Measurements from ENCODE around the gene CAMTA1. TPM values are rescaled to one million over a fixed set of nuclear protein-coding genes. Genes with fewer than 3 reads are reported as not detected.

CAMTA1 gene
- polyA plus RNA-seq, 1 donor from 2014 or later = 162 TPM

DNA sequence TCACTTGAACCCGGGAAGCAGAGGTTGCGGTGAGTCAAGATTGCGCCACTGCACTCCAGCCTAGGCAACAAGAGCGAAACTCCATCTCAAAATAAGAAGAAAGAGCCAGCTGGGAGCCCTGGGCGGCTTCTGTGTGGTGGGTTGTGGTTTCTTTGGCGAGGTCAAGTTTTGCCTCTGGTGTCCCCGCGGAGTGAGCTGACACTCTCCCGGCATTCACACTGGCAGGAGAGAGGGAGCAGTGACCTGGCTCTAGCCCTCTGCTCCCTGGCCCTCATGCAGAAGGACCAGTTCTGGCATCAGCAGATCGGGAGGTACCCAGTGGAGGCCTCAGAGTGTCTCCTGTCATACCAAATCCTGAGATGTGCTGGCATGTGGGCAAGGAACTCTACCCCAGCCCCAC is 904.8 kb downstream of the CAMTA1 start:
- H3K27ac ChIP-seq (ENCODE audit: low read length) = no peak overlapping the region
- no peak overlapping the region for H3K4me3 ChIP-seq (ENCODE audit: low read length)
- no peak overlapping the region for H3K4me2 ChIP-seq (ENCODE audit: low read length)
- H3K9me2 ChIP-seq (ENCODE audit: insufficient read depth, low read length) = no peaks in the 10 kb centered on the region
- no peak overlapping the region for H2AFZ ChIP-seq (ENCODE audit: low read depth, low read length)
- no peaks in the 10 kb centered on the region for H3K79me2 ChIP-seq (replicated peaks; ENCODE audit: insufficient read depth, low read length)
- no peak overlapping the region for H3K9ac ChIP-seq (ENCODE audit: low read length)
- H3K9me3 ChIP-seq (ENCODE audit: low read length) = no peaks in the 10 kb centered on the region
- TF ChIP-seq, protein P1, sequence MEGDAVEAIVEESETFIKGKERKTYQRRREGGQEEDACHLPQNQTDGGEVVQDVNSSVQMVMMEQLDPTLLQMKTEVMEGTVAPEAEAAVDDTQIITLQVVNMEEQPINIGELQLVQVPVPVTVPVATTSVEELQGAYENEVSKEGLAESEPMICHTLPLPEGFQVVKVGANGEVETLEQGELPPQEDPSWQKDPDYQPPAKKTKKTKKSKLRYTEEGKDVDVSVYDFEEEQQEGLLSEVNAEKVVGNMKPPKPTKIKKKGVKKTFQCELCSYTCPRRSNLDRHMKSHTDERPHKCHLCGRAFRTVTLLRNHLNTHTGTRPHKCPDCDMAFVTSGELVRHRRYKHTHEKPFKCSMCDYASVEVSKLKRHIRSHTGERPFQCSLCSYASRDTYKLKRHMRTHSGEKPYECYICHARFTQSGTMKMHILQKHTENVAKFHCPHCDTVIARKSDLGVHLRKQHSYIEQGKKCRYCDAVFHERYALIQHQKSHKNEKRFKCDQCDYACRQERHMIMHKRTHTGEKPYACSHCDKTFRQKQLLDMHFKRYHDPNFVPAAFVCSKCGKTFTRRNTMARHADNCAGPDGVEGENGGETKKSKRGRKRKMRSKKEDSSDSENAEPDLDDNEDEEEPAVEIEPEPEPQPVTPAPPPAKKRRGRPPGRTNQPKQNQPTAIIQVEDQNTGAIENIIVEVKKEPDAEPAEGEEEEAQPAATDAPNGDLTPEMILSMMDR (IDR thresholded peaks at IDR 0.05; ENCODE audit: poor library complexity, severe bottlenecking) = no peak
- TF ChIP-seq, protein P2, sequence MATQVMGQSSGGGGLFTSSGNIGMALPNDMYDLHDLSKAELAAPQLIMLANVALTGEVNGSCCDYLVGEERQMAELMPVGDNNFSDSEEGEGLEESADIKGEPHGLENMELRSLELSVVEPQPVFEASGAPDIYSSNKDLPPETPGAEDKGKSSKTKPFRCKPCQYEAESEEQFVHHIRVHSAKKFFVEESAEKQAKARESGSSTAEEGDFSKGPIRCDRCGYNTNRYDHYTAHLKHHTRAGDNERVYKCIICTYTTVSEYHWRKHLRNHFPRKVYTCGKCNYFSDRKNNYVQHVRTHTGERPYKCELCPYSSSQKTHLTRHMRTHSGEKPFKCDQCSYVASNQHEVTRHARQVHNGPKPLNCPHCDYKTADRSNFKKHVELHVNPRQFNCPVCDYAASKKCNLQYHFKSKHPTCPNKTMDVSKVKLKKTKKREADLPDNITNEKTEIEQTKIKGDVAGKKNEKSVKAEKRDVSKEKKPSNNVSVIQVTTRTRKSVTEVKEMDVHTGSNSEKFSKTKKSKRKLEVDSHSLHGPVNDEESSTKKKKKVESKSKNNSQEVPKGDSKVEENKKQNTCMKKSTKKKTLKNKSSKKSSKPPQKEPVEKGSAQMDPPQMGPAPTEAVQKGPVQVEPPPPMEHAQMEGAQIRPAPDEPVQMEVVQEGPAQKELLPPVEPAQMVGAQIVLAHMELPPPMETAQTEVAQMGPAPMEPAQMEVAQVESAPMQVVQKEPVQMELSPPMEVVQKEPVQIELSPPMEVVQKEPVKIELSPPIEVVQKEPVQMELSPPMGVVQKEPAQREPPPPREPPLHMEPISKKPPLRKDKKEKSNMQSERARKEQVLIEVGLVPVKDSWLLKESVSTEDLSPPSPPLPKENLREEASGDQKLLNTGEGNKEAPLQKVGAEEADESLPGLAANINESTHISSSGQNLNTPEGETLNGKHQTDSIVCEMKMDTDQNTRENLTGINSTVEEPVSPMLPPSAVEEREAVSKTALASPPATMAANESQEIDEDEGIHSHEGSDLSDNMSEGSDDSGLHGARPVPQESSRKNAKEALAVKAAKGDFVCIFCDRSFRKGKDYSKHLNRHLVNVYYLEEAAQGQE (IDR thresholded peaks at IDR 0.05; ENCODE audit: borderline replicate concordance) = no peak
- H3K27me3 ChIP-seq (ENCODE audit: insufficient read depth, low read depth, low read length) = no peaks in the 10 kb centered on the region
- H3F3A ChIP-seq (ENCODE audit: insufficient read depth, low read length, poor library complexity, severe bottlenecking) = no peaks in the 10 kb centered on the region
- H4K20me1 ChIP-seq (ENCODE audit: insufficient read depth) = no peaks in the 10 kb centered on the region
- no peaks in the 10 kb centered on the region for H3K36me3 ChIP-seq (ENCODE audit: insufficient read depth, low read length)

DNA sequence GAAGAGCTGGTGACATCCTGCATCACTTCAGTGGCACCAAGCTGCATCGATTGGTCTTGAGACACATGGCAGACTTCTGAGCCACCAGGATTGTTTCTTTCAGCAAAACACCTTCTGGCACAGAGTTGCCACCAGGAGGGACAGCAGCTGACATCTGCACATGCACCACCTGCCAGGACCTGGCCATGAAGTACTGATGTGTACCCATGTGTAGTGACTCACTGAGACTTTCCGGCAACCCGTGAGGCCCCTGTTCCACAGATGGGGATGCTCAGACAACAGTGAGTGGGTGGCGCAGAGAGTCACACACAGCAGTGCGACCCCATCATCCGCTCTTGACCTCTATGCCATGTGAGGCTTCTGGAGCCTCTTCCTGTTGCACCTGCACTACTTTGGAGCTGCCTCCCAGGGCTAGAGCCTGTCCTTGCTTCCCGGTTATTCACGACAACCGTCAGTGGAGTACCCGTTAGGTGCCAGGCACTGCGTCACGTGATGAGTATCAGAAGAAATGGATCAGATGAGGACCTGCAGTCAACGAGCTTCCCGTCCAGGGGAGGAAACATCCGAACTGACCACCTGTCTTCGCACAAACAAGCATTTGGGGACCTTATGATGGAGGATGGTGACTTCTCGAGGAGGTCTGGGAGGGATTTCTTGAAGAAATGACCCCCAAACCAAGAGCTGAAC is 905.4 kb downstream of the CAMTA1 start:
- no peaks in the 10 kb centered on the region for H3K27me3 ChIP-seq (ENCODE audit: insufficient read depth, low read depth, low read length)
- H3K4me3 ChIP-seq (ENCODE audit: low read length) = no peak overlapping the region
- no peaks in the 10 kb centered on the region for H3K9me3 ChIP-seq (ENCODE audit: low read length)
- no peak for TF ChIP-seq EZH2 (IDR thresholded peaks at IDR 0.05; ENCODE audit: borderline replicate concordance, insufficient read depth, low read length, poor library complexity, severe bottlenecking)
- TF ChIP-seq, protein P1 (IDR thresholded peaks at IDR 0.05; ENCODE audit: poor library complexity, severe bottlenecking) = no peak
- no peak for TF ChIP-seq RAD21 (conservative IDR thresholded peaks at IDR 0.05)
- no peaks in the 10 kb centered on the region for H4K20me1 ChIP-seq (ENCODE audit: insufficient read depth)
- no peaks in the 10 kb centered on the region for H3K79me2 ChIP-seq (replicated peaks; ENCODE audit: insufficient read depth, low read length)
- H3K27ac ChIP-seq (ENCODE audit: low read length) = no peak overlapping the region
- no peaks in the 10 kb centered on the region for H3F3A ChIP-seq (ENCODE audit: insufficient read depth, low read length, poor library complexity, severe bottlenecking)
- no peaks in the 10 kb centered on the region for H3K36me3 ChIP-seq (ENCODE audit: insufficient read depth, low read length)
- H2AFZ ChIP-seq (ENCODE audit: low read depth, low read length) = no peak overlapping the region
- H3K4me2 ChIP-seq (ENCODE audit: low read length) = no peak overlapping the region
- no peaks in the 10 kb centered on the region for H3K9me2 ChIP-seq (ENCODE audit: insufficient read depth, low read length)
- no peak overlapping the region for H3K9ac ChIP-seq (ENCODE audit: low read length)

DNA sequence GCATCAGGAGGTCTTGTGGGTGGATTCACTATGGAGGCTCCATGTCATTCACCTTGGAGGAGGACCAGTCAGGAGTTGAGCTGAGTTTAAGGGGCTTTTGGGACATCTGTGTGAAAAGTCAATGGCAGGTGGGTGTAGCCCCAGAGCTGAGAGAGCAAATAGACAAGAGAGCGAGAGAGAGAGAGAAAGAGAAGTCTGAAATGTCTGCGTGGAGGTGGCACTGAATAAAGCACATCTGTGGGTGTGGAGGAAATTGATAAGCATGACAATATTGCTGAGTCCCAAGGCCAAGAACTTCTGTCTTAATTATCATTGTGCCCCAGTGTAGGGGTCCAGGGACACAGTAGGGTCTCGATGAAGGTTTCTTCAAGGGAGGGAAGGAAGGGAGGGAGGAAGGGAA is 906.3 kb downstream of the CAMTA1 start:
- Histone ChIP-seq H2AFZ (ENCODE audit: low read depth, low read length) (no peak overlapping the region), H3K27me3 (ENCODE audit: insufficient read depth, low read depth, low read length) (no peaks in the 10 kb centered on the region), H3K9me3 (ENCODE audit: low read length) (no peaks in the 10 kb centered on the region), H3K9ac (ENCODE audit: low read length) (no peak overlapping the region), H3K27ac (ENCODE audit: low read length) (no peak overlapping the region), H3F3A (ENCODE audit: insufficient read depth, low read length, poor library complexity, severe bottlenecking) (no peaks in the 10 kb centered on the region), H3K4me3 (ENCODE audit: low read length) (no peak overlapping the region), H3K36me3 (ENCODE audit: insufficient read depth, low read length) (no peaks in the 10 kb centered on the region), H4K20me1 (ENCODE audit: insufficient read depth) (no peaks in the 10 kb centered on the region), H3K9me2 (ENCODE audit: insufficient read depth, low read length) (no peaks in the 10 kb centered on the region), H3K4me2 (ENCODE audit: low read length) (no peak overlapping the region), H3K79me2 (replicated peaks; ENCODE audit: insufficient read depth, low read length) (no peaks in the 10 kb centered on the region)
- TF ChIP-seq EP300 (conservative IDR thresholded peaks at IDR 0.05; ENCODE audit: poor library complexity, severe bottlenecking) (no peak), SMC3 (conservative IDR thresholded peaks at IDR 0.05; ENCODE audit: poor library complexity) (no peak), TAF1 (IDR thresholded peaks at IDR 0.05; ENCODE audit: low read depth) (no peak), EZH2 (IDR thresholded peaks at IDR 0.05; ENCODE audit: borderline replicate concordance, insufficient read depth, low read length, poor library complexity, severe bottlenecking) (no peak), RAD21 (conservative IDR thresholded peaks at IDR 0.05) (no peak), POLR2AphosphoS5 (IDR thresholded peaks at IDR 0.05) (no peak), MXI1 (conservative IDR thresholded peaks at IDR 0.05; ENCODE audit: poor library complexity, severe bottlenecking) (no peak)
- TF ChIP-seq, protein P1 (IDR thresholded peaks at IDR 0.05; ENCODE audit: poor library complexity, severe bottlenecking) = no peak

Data from neural cell (in vitro differentiated cells).